ENCODE measurements around the gene ZNF775. TPM values are rescaled to one million over a fixed set of nuclear protein-coding genes. Genes with fewer than 3 reads are reported as not detected.

Gene ZNF775
- total and polyA plus RNA-seq, 12 donors, result 1.9 to 4.7 (median 2.9) TPM

GRCh38 chr7:150388306-150388705 is 9.2 kb downstream of the ZNF775 start:
- WGBS, 2 donors, result 64 to 71% methylated on average over 7 of the region's 7 CpGs
- H3K4me1 ChIP-seq, result peaks cover 0 to 38% (median 14%) of the 10 kb centered on the region in 9 donors

GRCh38 chr7:150388709-150389531 is 9.8 kb downstream of the ZNF775 start:
- intact Hi-C loops (cut with DNase I), result no loop called here
- Histone ChIP-seq H3K36me3 (peaks cover 0 to 11% (median 0%) of the 10 kb centered on the region in 9 donors), H3K27me3 (no peaks in the 10 kb centered on the region), H3K4me3 (no peak overlapping the region), H3K27ac (peak overlapping the region in 8 of 10 donors; percentile 5 to 48 (median 40)), H3K4me1 (peaks cover 0 to 33% (median 14%) of the 10 kb centered on the region in 9 donors), H3K9me3 (no peaks in the 10 kb centered on the region)
- ATAC-seq (peak; percentile 88 to 97 (median 96)), DNase-seq (peak; percentile 69 to 75)
- WGBS, 2 donors, result 56 to 65% methylated on average over 20 of the region's 20 CpGs
- peak; percentile 42 to 76 (median 70) for TF ChIP-seq CTCF (IDR thresholded peaks at IDR 0.05)

More at GRCh38 chr7:150388306-150388705, 9.2 kb downstream of the ZNF775 start:
- Histone ChIP-seq H3K4me3 (no peak overlapping the region), H3K36me3 (peaks cover 0 to 10% (median 0%) of the 10 kb centered on the region in 9 donors), H3K27ac (peak overlapping the region in 7 of 10 donors; percentile 5 to 48 (median 40)), H3K27me3 (no peaks in the 10 kb centered on the region), H3K9me3 (no peaks in the 10 kb centered on the region)
- intact Hi-C loops (cut with DNase I), result no loop called here
- TF ChIP-seq CTCF (IDR thresholded peaks at IDR 0.05), result no peak
- no peak for DNase-seq
- peak in 1 of 8 donors; percentile 15 for ATAC-seq

GRCh38 chr7:150389532-150389816 is 10.3 kb downstream of the ZNF775 start:
- Histone ChIP-seq H3K27ac (peak overlapping the region in 4 of 10 donors; percentile 7 to 48 (median 34)), H3K4me3 (no peak overlapping the region), H3K4me1 (peaks cover 0 to 29% (median 14%) of the 10 kb centered on the region in 9 donors), H3K9me3 (no peaks in the 10 kb centered on the region), H3K27me3 (no peaks in the 10 kb centered on the region), H3K36me3 (peaks cover 0 to 11% (median 0%) of the 10 kb centered on the region in 9 donors)
- DNase-seq, result no peak
- ATAC-seq, result peak in 1 of 8 donors; percentile 13
- intact Hi-C loops (cut with DNase I), result no loop called here
- no peak for TF ChIP-seq CTCF (IDR thresholded peaks at IDR 0.05)
- 81 to 84% methylated on average over 5 of the region's 5 CpGs for WGBS, 2 donors

- H3K36me3 ChIP-seq, result peaks cover 0 to 11% (median 0%) of the 10 kb centered on the region in 9 donors
- DNase-seq, result no peak
- no peaks in the 10 kb centered on the region for H3K27me3 ChIP-seq
Observed at GRCh38 chr7:150390205-150390604, 11.1 kb downstream of the ZNF775 start.

More at GRCh38 chr7:150390205-150390604, 11.1 kb downstream of the ZNF775 start:
- H3K4me1 ChIP-seq, result peaks cover 0 to 26% (median 11%) of the 10 kb centered on the region in 9 donors
- no peak for TF ChIP-seq CTCF (IDR thresholded peaks at IDR 0.05)
- no peak overlapping the region for H3K27ac ChIP-seq
- 98% methylated on average over 7 of the region's 7 CpGs for WGBS, 2 donors
- intact Hi-C loops (cut with DNase I), result no loop called here
- no peak overlapping the region for H3K4me3 ChIP-seq
- no peaks in the 10 kb centered on the region for H3K9me3 ChIP-seq
- no peak for ATAC-seq
